WTC11 (cell line): ENCODE data around the gene MAST4. TPM values are rescaled to one million over a fixed set of nuclear protein-coding genes. Genes with fewer than 3 reads are reported as not detected.

Experiments
- ATAC-seq: fragments of 200-7000 bp; cut with Tn5 transposase; 2 replicates; pipeline ENCODE4 v1.10.0; 2021; ENCODE audit warnings: mild to moderate bottlenecking, moderate library complexity
- CTCF ChIA-PET: fragments of 300-600 bp; sonication (Branson Sonifier 250); formaldehyde crosslinking; loops from one replicate; lab custom pipeline; 2021; ENCODE audit warnings: antibody characterized with exemption; lab: Charles Lee
- POLR2A ChIA-PET: fragments of 350-600 bp; sonication (Branson Sonifier 250); formaldehyde crosslinking; loops from one replicate; lab custom pipeline; 2021; ENCODE audit warnings: antibody characterized with exemption; lab: Charles Lee
- DNase-seq: peaks from one replicate; pipeline ENCODE4 v3.0.0; 2021; ENCODE audit warnings: low spot score
- H3K27ac Mint-ChIP-seq: 2 replicates; pipeline ENCODE4 v1.8.0; 2021; ENCODE audit warnings: mixed read lengths
- H3K27me3 Mint-ChIP-seq: 2 replicates; pipeline ENCODE4 v1.8.0; 2021; ENCODE audit warnings: low read depth, mild to moderate bottlenecking, moderate library complexity, mixed read lengths
- H3K36me3 Mint-ChIP-seq: 2 replicates; pipeline ENCODE4 v1.8.0; 2021; ENCODE audit warnings: mixed read lengths
- H3K4me1 Mint-ChIP-seq: 2 replicates; pipeline ENCODE4 v1.8.0; 2022; ENCODE audit warnings: mixed read lengths
- H3K4me3 Mint-ChIP-seq: 2 replicates; pipeline ENCODE4 v1.8.0; 2021; ENCODE audit warnings: mild to moderate bottlenecking, moderate library complexity, mixed read lengths
- H3K9me3 Mint-ChIP-seq: 2 replicates; pipeline ENCODE4 v1.8.0; 2021; ENCODE audit warnings: mixed read lengths
- ATF1 ChIP-seq: sonication (generic); formaldehyde crosslinking; IDR thresholded peaks from 2 replicates; pipeline ENCODE4 v1.8.1; 2023; ENCODE audit warnings: mild to moderate bottlenecking, moderate library complexity, missing genetic modification reagents
- ETV6 ChIP-seq: sonication (generic); formaldehyde crosslinking; IDR thresholded peaks from 2 replicates; pipeline ENCODE4 v1.8.1; 2022; ENCODE audit warnings: mild to moderate bottlenecking, missing genetic modification reagents
- GABPB1 ChIP-seq: sonication (generic); formaldehyde crosslinking; IDR thresholded peaks from 2 replicates; pipeline ENCODE4 v1.8.1; 2023; ENCODE audit warnings: mild to moderate bottlenecking, missing genetic modification reagents
- NR3C1 ChIP-seq: sonication (generic); formaldehyde crosslinking; conservative IDR thresholded peaks from 2 replicates; pipeline ENCODE4 v1.8.1; 2023; ENCODE audit warnings: low read depth, mild to moderate bottlenecking, missing genetic modification reagents
- SP1 ChIP-seq: sonication (generic); formaldehyde crosslinking; conservative IDR thresholded peaks from 2 replicates; pipeline ENCODE4 v1.8.1; 2022; ENCODE audit warnings: missing genetic modification reagents
- TCF7 ChIP-seq: sonication (generic); formaldehyde crosslinking; IDR thresholded peaks from 2 replicates; pipeline ENCODE4 v1.8.0; 2022; ENCODE audit warnings: mild to moderate bottlenecking, low read depth, missing genetic modification reagents, moderate library complexity
- TEAD1 ChIP-seq: sonication (generic); formaldehyde crosslinking; IDR thresholded peaks from 2 replicates; pipeline ENCODE4 v1.8.0; 2022; ENCODE audit warnings: mild to moderate bottlenecking, missing genetic modification reagents
- ZNF396 ChIP-seq: fragments of 250-450 bp; sonication (Bioruptor Pico); IDR thresholded peaks from 2 replicates; pipeline ENCODE4 v1.8.0; 2021; ENCODE audit warnings: mild to moderate bottlenecking, moderate library complexity, borderline replicate concordance
- ZNF423 ChIP-seq: fragments of 250-450 bp; sonication (Bioruptor Pico); IDR thresholded peaks from 2 replicates; pipeline ENCODE4 v2.1.2; 2022; ENCODE audit warnings: mild to moderate bottlenecking, moderate library complexity
- total RNA-seq: library from RNA; stranded (reverse); gene quantifications from 3 replicates; pipeline ENCODE4 v1.2.3, GENCODE V29; 2021
- TF ChIP-seq, protein P1 (sequence below): sonication (generic); formaldehyde crosslinking; IDR thresholded peaks from 2 replicates; pipeline ENCODE4 v1.8.0; 2022; ENCODE audit warnings: mild to moderate bottlenecking, missing genetic modification reagents
- TF ChIP-seq, protein P2 (sequence below): sonication (generic); formaldehyde crosslinking; IDR thresholded peaks from 2 replicates; pipeline ENCODE4 v1.8.0; 2022; ENCODE audit warnings: mild to moderate bottlenecking, missing genetic modification reagents
- TF ChIP-seq, protein P3 (sequence below): sonication (generic); formaldehyde crosslinking; IDR thresholded peaks from 2 replicates; pipeline ENCODE4 v1.8.1; 2023; ENCODE audit warnings: mild to moderate bottlenecking, missing genetic modification reagents, borderline replicate concordance
- TF ChIP-seq, protein P4 (sequence below): sonication (generic); formaldehyde crosslinking; IDR thresholded peaks from 2 replicates; pipeline ENCODE4 v1.8.0; 2022; ENCODE audit warnings: mild to moderate bottlenecking, missing genetic modification reagents
- TF ChIP-seq, protein P5 (sequence below): sonication (generic); formaldehyde crosslinking; IDR thresholded peaks from 2 replicates; pipeline ENCODE4 v1.8.0; 2023; ENCODE audit warnings: missing genetic modification reagents
- TF ChIP-seq, protein P6 (sequence below): sonication (generic); formaldehyde crosslinking; IDR thresholded peaks from 2 replicates; pipeline ENCODE4 v1.8.0; 2022; ENCODE audit warnings: missing genetic modification reagents
- TF ChIP-seq, protein P7 (sequence below): fragments of 200-600 bp; IDR thresholded peaks from 2 replicates; pipeline ENCODE4 v1.8.0; 2022; ENCODE audit warnings: antibody characterized with exemption

Gene MAST4
- total RNA-seq, 1 experiment from 2014 or later, result 8.0 TPM

DNA sequence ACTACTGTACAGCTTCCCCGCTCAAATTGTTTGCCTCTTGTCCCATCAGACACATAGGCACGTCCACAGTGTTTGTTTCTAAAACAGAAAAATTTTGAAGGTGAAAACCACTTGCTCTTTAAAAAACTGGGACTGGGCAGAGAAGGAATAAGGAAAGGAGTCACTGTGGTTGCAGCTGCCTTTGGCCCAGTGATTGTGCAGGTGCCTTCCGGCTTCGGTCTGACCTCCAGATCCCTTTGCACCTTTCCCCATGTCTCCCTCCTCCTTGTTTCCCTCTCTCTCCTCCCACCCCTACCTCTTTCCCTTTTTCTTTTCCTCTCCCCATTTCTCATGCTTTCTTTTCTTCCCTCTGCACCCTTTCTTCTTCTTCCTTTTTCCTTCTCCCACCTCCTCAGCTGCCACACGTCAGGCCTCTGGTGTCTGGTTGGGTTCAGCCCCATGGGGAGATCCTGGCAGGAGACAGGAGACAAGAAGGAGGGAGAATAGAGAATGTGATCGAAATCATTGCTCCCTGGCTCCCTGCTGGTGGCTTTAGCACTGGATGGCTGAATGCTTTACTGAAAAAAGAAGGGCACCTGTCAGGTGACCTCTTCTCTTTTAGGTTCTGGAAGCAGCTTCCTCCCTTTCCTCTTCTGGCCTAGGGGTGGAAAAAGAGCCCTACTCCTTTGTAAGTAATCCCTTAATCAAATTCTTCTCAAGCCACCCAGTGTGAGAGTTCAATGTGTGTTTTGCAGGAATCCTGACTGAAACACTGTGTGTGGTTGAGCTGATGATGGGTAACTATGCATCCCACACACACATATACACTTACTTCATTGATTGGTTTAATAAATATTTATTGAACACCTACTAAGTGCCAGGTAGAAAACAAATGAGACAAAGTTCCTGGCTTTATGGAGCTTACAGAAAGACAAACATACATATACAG lies 267.3 kb downstream of the MAST4 start:
- no peaks in the 10 kb centered on the region for H3K27me3 Mint-ChIP-seq
- POLR2A ChIA-PET, result no interaction called here
- no peak overlapping the region for H3K27ac Mint-ChIP-seq
- peaks cover 50% of the 10 kb centered on the region for H3K4me1 Mint-ChIP-seq
- H3K4me3 Mint-ChIP-seq, result no peak overlapping the region; the same call in 1 of the 2 replicates
- no peaks in the 10 kb centered on the region for H3K36me3 Mint-ChIP-seq
- DNase-seq (peak; percentile 14), ATAC-seq (peak; percentile 55)
- no peak for TF ChIP-seq ZNF396 (CRISPR knock-in tag)
- TF ChIP-seq, protein P1, sequence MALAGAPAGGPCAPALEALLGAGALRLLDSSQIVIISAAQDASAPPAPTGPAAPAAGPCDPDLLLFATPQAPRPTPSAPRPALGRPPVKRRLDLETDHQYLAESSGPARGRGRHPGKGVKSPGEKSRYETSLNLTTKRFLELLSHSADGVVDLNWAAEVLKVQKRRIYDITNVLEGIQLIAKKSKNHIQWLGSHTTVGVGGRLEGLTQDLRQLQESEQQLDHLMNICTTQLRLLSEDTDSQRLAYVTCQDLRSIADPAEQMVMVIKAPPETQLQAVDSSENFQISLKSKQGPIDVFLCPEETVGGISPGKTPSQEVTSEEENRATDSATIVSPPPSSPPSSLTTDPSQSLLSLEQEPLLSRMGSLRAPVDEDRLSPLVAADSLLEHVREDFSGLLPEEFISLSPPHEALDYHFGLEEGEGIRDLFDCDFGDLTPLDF (CRISPR knock-in tag), result no peak
- no peak for TF ChIP-seq GABPB1 (CRISPR knock-in tag)
- no peak for TF ChIP-seq ATF1 (CRISPR knock-in tag)
- TF ChIP-seq, protein P2, sequence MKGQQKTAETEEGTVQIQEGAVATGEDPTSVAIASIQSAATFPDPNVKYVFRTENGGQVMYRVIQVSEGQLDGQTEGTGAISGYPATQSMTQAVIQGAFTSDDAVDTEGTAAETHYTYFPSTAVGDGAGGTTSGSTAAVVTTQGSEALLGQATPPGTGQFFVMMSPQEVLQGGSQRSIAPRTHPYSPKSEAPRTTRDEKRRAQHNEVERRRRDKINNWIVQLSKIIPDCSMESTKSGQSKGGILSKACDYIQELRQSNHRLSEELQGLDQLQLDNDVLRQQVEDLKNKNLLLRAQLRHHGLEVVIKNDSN (CRISPR knock-in tag), result peak; percentile 46; the same call in 1 of the 2 replicates
- TF ChIP-seq, protein P3, sequence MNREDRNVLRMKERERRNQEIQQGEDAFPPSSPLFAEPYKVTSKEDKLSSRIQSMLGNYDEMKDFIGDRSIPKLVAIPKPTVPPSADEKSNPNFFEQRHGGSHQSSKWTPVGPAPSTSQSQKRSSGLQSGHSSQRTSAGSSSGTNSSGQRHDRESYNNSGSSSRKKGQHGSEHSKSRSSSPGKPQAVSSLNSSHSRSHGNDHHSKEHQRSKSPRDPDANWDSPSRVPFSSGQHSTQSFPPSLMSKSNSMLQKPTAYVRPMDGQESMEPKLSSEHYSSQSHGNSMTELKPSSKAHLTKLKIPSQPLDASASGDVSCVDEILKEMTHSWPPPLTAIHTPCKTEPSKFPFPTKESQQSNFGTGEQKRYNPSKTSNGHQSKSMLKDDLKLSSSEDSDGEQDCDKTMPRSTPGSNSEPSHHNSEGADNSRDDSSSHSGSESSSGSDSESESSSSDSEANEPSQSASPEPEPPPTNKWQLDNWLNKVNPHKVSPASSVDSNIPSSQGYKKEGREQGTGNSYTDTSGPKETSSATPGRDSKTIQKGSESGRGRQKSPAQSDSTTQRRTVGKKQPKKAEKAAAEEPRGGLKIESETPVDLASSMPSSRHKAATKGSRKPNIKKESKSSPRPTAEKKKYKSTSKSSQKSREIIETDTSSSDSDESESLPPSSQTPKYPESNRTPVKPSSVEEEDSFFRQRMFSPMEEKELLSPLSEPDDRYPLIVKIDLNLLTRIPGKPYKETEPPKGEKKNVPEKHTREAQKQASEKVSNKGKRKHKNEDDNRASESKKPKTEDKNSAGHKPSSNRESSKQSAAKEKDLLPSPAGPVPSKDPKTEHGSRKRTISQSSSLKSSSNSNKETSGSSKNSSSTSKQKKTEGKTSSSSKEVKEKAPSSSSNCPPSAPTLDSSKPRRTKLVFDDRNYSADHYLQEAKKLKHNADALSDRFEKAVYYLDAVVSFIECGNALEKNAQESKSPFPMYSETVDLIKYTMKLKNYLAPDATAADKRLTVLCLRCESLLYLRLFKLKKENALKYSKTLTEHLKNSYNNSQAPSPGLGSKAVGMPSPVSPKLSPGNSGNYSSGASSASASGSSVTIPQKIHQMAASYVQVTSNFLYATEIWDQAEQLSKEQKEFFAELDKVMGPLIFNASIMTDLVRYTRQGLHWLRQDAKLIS (CRISPR knock-in tag), result no peak
- TF ChIP-seq SP1 (CRISPR knock-in tag), result no peak
- peak; percentile 20; the same call in 1 of the 2 replicates for TF ChIP-seq ZNF423 (CRISPR knock-in tag)
- TF ChIP-seq, protein P4, sequence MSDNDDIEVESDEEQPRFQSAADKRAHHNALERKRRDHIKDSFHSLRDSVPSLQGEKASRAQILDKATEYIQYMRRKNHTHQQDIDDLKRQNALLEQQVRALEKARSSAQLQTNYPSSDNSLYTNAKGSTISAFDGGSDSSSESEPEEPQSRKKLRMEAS (CRISPR knock-in tag), result 0 out of 2 replicates have a peak, but pooled peaks have one; percentile 19
- 0 out of 2 replicates have a peak, but pooled peaks have one; percentile 37 for TF ChIP-seq TEAD1 (CRISPR knock-in tag)
- no peak for TF ChIP-seq NR3C1 (CRISPR knock-in tag)
- no peak for TF ChIP-seq ETV6 (CRISPR knock-in tag)
- TF ChIP-seq, protein P5, sequence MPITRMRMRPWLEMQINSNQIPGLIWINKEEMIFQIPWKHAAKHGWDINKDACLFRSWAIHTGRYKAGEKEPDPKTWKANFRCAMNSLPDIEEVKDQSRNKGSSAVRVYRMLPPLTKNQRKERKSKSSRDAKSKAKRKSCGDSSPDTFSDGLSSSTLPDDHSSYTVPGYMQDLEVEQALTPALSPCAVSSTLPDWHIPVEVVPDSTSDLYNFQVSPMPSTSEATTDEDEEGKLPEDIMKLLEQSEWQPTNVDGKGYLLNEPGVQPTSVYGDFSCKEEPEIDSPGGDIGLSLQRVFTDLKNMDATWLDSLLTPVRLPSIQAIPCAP (CRISPR knock-in tag), result no peak
- CTCF ChIA-PET, result interaction anchor here (0.6 to 2.3 kb wide), 8 partner anchors 23 to 557 kb away, joined by 3 to 6 read pairs (median 4); no protein-coding TSS in a partner anchor
- H3K9me3 Mint-ChIP-seq, result no peaks in the 10 kb centered on the region

DNA sequence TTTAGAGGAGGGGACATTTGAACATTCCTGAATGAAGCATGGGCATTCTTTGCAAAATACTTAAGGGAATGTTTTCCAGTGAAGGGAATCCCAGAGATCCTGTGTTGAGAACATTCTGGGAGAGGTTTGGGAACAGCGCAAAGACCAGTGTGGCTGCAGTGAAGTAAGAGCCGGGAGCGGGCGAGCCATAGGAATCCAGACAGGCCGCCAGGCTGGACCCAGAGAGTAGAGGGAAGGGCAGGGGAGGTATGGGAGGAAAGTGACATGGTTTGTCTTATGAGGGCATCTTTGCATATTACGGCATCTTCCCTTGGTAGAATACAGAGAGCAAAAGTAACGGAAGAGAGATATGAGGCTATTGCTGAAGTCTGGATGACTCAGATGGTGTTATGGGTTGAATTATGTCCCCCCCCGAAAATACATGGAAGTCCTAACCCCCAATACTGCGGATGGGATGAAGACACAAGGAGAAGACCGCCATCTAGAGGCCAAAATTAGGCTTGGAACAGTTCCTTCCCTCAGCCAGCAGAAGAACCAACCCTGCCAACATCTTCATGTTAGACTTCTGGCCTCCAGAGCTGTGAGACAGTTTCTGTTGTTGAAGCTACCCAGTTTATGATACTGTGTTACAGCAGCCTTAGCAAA lies 268.2 kb downstream of the MAST4 start:
- H3K4me3 Mint-ChIP-seq, result no peak overlapping the region
- POLR2A ChIA-PET, result no interaction called here
- no peaks in the 10 kb centered on the region for H3K9me3 Mint-ChIP-seq
- H3K36me3 Mint-ChIP-seq, result no peaks in the 10 kb centered on the region
- no peaks in the 10 kb centered on the region; the same call in 1 of the 2 replicates for H3K27me3 Mint-ChIP-seq
- peaks cover 53% of the 10 kb centered on the region for H3K4me1 Mint-ChIP-seq
- CTCF ChIA-PET, result interaction anchor here (0.6 to 2.3 kb wide), 14 partner anchors 10 to 558 kb away, joined by 3 to 6 read pairs (median 3); no protein-coding TSS in a partner anchor
- DNase-seq (peak; percentile 40), ATAC-seq (peak; percentile 76)
- H3K27ac Mint-ChIP-seq, result no peak overlapping the region
- 0 out of 2 replicates have a peak, but pooled peaks have one; percentile 20 for TF ChIP-seq SP1 (CRISPR knock-in tag)
- TF ChIP-seq TCF7, result no peak
- TF ChIP-seq, protein P6, sequence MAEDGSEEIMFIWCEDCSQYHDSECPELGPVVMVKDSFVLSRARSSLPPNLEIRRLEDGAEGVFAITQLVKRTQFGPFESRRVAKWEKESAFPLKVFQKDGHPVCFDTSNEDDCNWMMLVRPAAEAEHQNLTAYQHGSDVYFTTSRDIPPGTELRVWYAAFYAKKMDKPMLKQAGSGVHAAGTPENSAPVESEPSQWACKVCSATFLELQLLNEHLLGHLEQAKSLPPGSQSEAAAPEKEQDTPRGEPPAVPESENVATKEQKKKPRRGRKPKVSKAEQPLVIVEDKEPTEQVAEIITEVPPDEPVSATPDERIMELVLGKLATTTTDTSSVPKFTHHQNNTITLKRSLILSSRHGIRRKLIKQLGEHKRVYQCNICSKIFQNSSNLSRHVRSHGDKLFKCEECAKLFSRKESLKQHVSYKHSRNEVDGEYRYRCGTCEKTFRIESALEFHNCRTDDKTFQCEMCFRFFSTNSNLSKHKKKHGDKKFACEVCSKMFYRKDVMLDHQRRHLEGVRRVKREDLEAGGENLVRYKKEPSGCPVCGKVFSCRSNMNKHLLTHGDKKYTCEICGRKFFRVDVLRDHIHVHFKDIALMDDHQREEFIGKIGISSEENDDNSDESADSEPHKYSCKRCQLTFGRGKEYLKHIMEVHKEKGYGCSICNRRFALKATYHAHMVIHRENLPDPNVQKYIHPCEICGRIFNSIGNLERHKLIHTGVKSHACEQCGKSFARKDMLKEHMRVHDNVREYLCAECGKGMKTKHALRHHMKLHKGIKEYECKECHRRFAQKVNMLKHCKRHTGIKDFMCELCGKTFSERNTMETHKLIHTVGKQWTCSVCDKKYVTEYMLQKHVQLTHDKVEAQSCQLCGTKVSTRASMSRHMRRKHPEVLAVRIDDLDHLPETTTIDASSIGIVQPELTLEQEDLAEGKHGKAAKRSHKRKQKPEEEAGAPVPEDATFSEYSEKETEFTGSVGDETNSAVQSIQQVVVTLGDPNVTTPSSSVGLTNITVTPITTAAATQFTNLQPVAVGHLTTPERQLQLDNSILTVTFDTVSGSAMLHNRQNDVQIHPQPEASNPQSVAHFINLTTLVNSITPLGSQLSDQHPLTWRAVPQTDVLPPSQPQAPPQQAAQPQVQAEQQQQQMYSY (CRISPR knock-in tag), result no peak
- TF ChIP-seq, protein P7, sequence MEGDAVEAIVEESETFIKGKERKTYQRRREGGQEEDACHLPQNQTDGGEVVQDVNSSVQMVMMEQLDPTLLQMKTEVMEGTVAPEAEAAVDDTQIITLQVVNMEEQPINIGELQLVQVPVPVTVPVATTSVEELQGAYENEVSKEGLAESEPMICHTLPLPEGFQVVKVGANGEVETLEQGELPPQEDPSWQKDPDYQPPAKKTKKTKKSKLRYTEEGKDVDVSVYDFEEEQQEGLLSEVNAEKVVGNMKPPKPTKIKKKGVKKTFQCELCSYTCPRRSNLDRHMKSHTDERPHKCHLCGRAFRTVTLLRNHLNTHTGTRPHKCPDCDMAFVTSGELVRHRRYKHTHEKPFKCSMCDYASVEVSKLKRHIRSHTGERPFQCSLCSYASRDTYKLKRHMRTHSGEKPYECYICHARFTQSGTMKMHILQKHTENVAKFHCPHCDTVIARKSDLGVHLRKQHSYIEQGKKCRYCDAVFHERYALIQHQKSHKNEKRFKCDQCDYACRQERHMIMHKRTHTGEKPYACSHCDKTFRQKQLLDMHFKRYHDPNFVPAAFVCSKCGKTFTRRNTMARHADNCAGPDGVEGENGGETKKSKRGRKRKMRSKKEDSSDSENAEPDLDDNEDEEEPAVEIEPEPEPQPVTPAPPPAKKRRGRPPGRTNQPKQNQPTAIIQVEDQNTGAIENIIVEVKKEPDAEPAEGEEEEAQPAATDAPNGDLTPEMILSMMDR, result peak; percentile 56
